Neural progenitor cell (in vitro differentiated cells): Measurements from ENCODE around the gene PDZRN4. TPM values are rescaled to one million over a fixed set of nuclear protein-coding genes. Genes with fewer than 3 reads are reported as not detected.

ENCODE experiments used
- DNase-seq: peaks from one replicate; pipeline ENCODE4 v3.0.0-alpha.2; 2016; ENCODE audit warnings: low spot score
- H2AFZ ChIP-seq: fragments of 200-600 bp; sonication (generic); replicated peaks from 2 replicates; pipeline ENCODE4 v1.6.1; 2016; ENCODE audit warnings: antibody characterized with exemption
- H3F3A ChIP-seq: fragments of 200-600 bp; sonication (generic); 2 replicates; pipeline ENCODE4 v1.6.1; 2016; ENCODE audit warnings: antibody characterized with exemption, low read depth
- H3K27ac ChIP-seq: fragments of 200-600 bp; sonication (generic); 2 replicates; pipeline ENCODE4 v1.5.1; 2016; ENCODE audit warnings: mild to moderate bottlenecking
- H3K27me3 ChIP-seq: fragments of 200-600 bp; sonication (generic); 2 replicates; pipeline ENCODE4 v1.6.1; 2016; ENCODE audit warnings: mild to moderate bottlenecking, moderate library complexity
- H3K36me3 ChIP-seq: fragments of 200-600 bp; sonication (generic); 2 replicates; pipeline ENCODE4 v1.5.1; 2016
- H3K4me1 ChIP-seq: fragments of 200-600 bp; sonication (generic); 2 replicates; pipeline ENCODE4 v1.6.1; 2016; ENCODE audit warnings: mixed run types
- H3K4me2 ChIP-seq: fragments of 200-600 bp; sonication (generic); 2 replicates; pipeline ENCODE4 v1.6.1; 2016
- H3K4me3 ChIP-seq: fragments of 200-600 bp; sonication (generic); 2 replicates; pipeline ENCODE4 v1.5.1; 2016
- H3K79me2 ChIP-seq: fragments of 200-600 bp; sonication (generic); 2 replicates; pipeline ENCODE4 v1.6.1; 2016; ENCODE audit warnings: low read depth
- H3K9ac ChIP-seq: fragments of 200-600 bp; sonication (generic); 2 replicates; pipeline ENCODE4 v1.6.1; 2016
- H3K9me3 ChIP-seq: fragments of 200-600 bp; sonication (generic); 2 replicates; pipeline ENCODE4 v1.5.1; 2016; ENCODE audit warnings: low read depth
- H4K20me1 ChIP-seq: fragments of 200-600 bp; sonication (generic); 2 replicates; pipeline ENCODE4 v1.6.1; 2016; ENCODE audit warnings: low read depth
- H3K27ac Mint-ChIP-seq: 3 replicates; pipeline ENCODE4 v1.8.0; 2021; ENCODE audit warnings: mixed read lengths
- H3K27me3 Mint-ChIP-seq: 2 replicates; pipeline ENCODE4 v1.8.0; 2022; ENCODE audit warnings: low read depth, mild to moderate bottlenecking, inconsistent platforms, moderate library complexity, mixed read lengths; ENCODE audit not compliant: insufficient read depth
- H3K36me3 Mint-ChIP-seq: 3 replicates; pipeline ENCODE4 v1.8.0; 2021; ENCODE audit warnings: mixed read lengths
- H3K4me1 Mint-ChIP-seq: 3 replicates; pipeline ENCODE4 v1.8.0; 2021; ENCODE audit warnings: mixed read lengths
- H3K4me3 Mint-ChIP-seq: 3 replicates; pipeline ENCODE4 v1.8.0; 2021; ENCODE audit warnings: mild to moderate bottlenecking, moderate library complexity, mixed read lengths
- H3K9me3 Mint-ChIP-seq: 3 replicates; pipeline ENCODE4 v1.8.0; 2020; ENCODE audit warnings: mixed read lengths
- CTCF ChIP-seq: fragments of 200-600 bp; sonication (generic); IDR thresholded peaks from 2 replicates; pipeline ENCODE4 v1.5.1; 2017; ENCODE audit warnings: antibody characterized with exemption, mild to moderate bottlenecking
- EZH2 ChIP-seq: fragments of 200-600 bp; sonication (generic); IDR thresholded peaks from 2 replicates; pipeline ENCODE4 v1.6.1; 2017; ENCODE audit warnings: antibody characterized with exemption, mild to moderate bottlenecking, moderate library complexity
- EZH2phosphoT487 ChIP-seq: fragments of 200-600 bp; sonication (generic); IDR thresholded peaks from 2 replicates; pipeline ENCODE4 v1.6.1; 2017; ENCODE audit warnings: antibody characterized with exemption
- total RNA-seq: library from RNA; depleted of rRNA; stranded (reverse); fragments of >200 nt; gene quantifications from 2 replicates; pipeline ENCODE4 v1.2.3, GENCODE V29; 2015; ENCODE audit warnings: low replicate concordance

PDZRN4 gene
- total RNA-seq, 1 donor from 2014 or later = 0.06 TPM

GRCh38 chr12:41438854-41439541 is 250.9 kb downstream of the PDZRN4 start:
- no peaks in the 10 kb centered on the region for H3K36me3 Mint-ChIP-seq
- TF ChIP-seq EZH2 = no peak
- no peak for TF ChIP-seq EZH2phosphoT487
- no peak for TF ChIP-seq CTCF
- H3K36me3 ChIP-seq = no peaks in the 10 kb centered on the region
- no peak overlapping the region for H3K4me3 ChIP-seq
- H3K9me3 Mint-ChIP-seq = no peaks in the 10 kb centered on the region
- H4K20me1 ChIP-seq = no peaks in the 10 kb centered on the region
- no peak overlapping the region for H2AFZ ChIP-seq
- H3K4me2 ChIP-seq = no peak overlapping the region
- peaks cover 14% of the 10 kb centered on the region for H3K4me1 ChIP-seq
- peaks cover 26% of the 10 kb centered on the region for H3K4me1 Mint-ChIP-seq
- no peak overlapping the region for H3K27ac Mint-ChIP-seq
- H3K79me2 ChIP-seq = no peaks in the 10 kb centered on the region
- no peaks in the 10 kb centered on the region for H3K27me3 ChIP-seq
- DNase-seq = no peak
- no peaks in the 10 kb centered on the region for H3K9me3 ChIP-seq
- H3F3A ChIP-seq = no peaks in the 10 kb centered on the region
- H3K9ac ChIP-seq = no peak overlapping the region
- H3K27me3 Mint-ChIP-seq = no peaks in the 10 kb centered on the region
- H3K27ac ChIP-seq = no peak overlapping the region
- peak overlapping the region; percentile 74 for H3K4me3 Mint-ChIP-seq

- H3K9ac ChIP-seq = no peak overlapping the region
- no peaks in the 10 kb centered on the region for H3K79me2 ChIP-seq
- no peak overlapping the region for H3K27ac Mint-ChIP-seq
- H3K4me1 ChIP-seq = peaks cover 14% of the 10 kb centered on the region
- H3K36me3 ChIP-seq = no peaks in the 10 kb centered on the region
- TF ChIP-seq CTCF (no peak), EZH2 (no peak), EZH2phosphoT487 (no peak)
- no peak overlapping the region for H2AFZ ChIP-seq
- H3K36me3 Mint-ChIP-seq = no peaks in the 10 kb centered on the region
- H3K9me3 Mint-ChIP-seq = no peaks in the 10 kb centered on the region
- H3K27me3 Mint-ChIP-seq = no peaks in the 10 kb centered on the region
- H3K4me2 ChIP-seq = no peak overlapping the region
- H3K27ac ChIP-seq = no peak overlapping the region
- no peak for DNase-seq
- H3K4me3 Mint-ChIP-seq = peak overlapping the region; percentile 46
- H4K20me1 ChIP-seq = no peaks in the 10 kb centered on the region
- H3K4me1 Mint-ChIP-seq = peaks cover 26% of the 10 kb centered on the region
- H3F3A ChIP-seq = no peaks in the 10 kb centered on the region
- H3K4me3 ChIP-seq = no peak overlapping the region
- no peaks in the 10 kb centered on the region for H3K9me3 ChIP-seq
- no peaks in the 10 kb centered on the region for H3K27me3 ChIP-seq
Measured at GRCh38 chr12:41439801-41440200, 251.7 kb downstream of the PDZRN4 start.

- H3K9me3 ChIP-seq = no peaks in the 10 kb centered on the region
- no peaks in the 10 kb centered on the region for H3K9me3 Mint-ChIP-seq
- H2AFZ ChIP-seq = no peak overlapping the region
- H3K4me3 ChIP-seq = no peak overlapping the region
- H3F3A ChIP-seq = no peaks in the 10 kb centered on the region
- TF ChIP-seq CTCF (no peak), EZH2 (no peak), EZH2phosphoT487 (no peak)
- no peaks in the 10 kb centered on the region for H3K36me3 Mint-ChIP-seq
- H3K79me2 ChIP-seq = no peaks in the 10 kb centered on the region
- no peak overlapping the region for H3K4me3 Mint-ChIP-seq
- peaks cover 14% of the 10 kb centered on the region for H3K4me1 ChIP-seq
- DNase-seq = no peak
- no peaks in the 10 kb centered on the region for H3K36me3 ChIP-seq
- no peak overlapping the region for H3K27ac Mint-ChIP-seq
- no peak overlapping the region for H3K9ac ChIP-seq
- no peaks in the 10 kb centered on the region for H3K27me3 Mint-ChIP-seq
- no peaks in the 10 kb centered on the region for H4K20me1 ChIP-seq
- H3K27ac ChIP-seq = no peak overlapping the region
- H3K4me1 Mint-ChIP-seq = peaks cover 26% of the 10 kb centered on the region
- H3K4me2 ChIP-seq = no peak overlapping the region
- H3K27me3 ChIP-seq = no peaks in the 10 kb centered on the region
Measured at GRCh38 chr12:41441180-41441579, 253.1 kb downstream of the PDZRN4 start.
